Measurements from ENCODE around the gene IL1RAPL2.

GRCh38 chrX:105121186-105121585 lies 555.2 kb downstream of the IL1RAPL2 start:
- TF ChIP-seq CTCF (IDR thresholded peaks at IDR 0.05) (no peak), POLR2A (IDR thresholded peaks at IDR 0.05) (no peak)

All from right lobe of liver (tissue), 4 donors.